A549 (cell line): Measurements from ENCODE around the gene ZFYVE9. TPM values are rescaled to one million over a fixed set of nuclear protein-coding genes. Genes with fewer than 3 reads are reported as not detected.
"Not testable (repeated sequence)": the region's sequence is repeated elsewhere in the genome, so short reads cannot be mapped to it uniquely, and the experiment has no call there.

Experiments
- ATAC-seq, 2 experiments: fragments of 200-7000 bp in 1 of 2; fragments of >200 bp in 1 of 2; cut with Nextera tagmentation in 1 of 2; cut with Tn5 transposase in 1 of 2; 3 replicates each; pipeline versions ENCODE4 v1.8.0 to v1.9.1; 2018 to 2020; ENCODE audit warnings: mild to moderate bottlenecking in 1 of 2, moderate library complexity in 1 of 2
- CTCF ChIA-PET: fragments of 300-600 bp; sonication (Branson Sonifier 250); formaldehyde crosslinking; extraction: SDS; loops from one replicate; lab custom pipeline; 2021; ENCODE audit warnings: antibody characterized with exemption, inconsistent platforms; lab: Yijun Ruan, JAX
- POLR2A ChIA-PET: fragments of 350-600 bp; formaldehyde crosslinking; extraction: SDS; loops from one replicate; lab custom pipeline; 2021; ENCODE audit warnings: antibody characterized with exemption, inconsistent platforms; lab: Yijun Ruan, JAX
- DNase-seq, 2 experiments: peaks; one replicate each; pipeline versions ENCODE4 v3.0.0 to v3.0.0-alpha.2; 2011 to 2016; ENCODE audit warnings: low read depth in 1 of 2, low spot score in 1 of 2
- FAIRE-seq: peaks from 2 replicates; lab custom pipeline; 2011; peaks lifted over from hg19 to GRCh38; lab: Jason Lieb, UNC
- H3K27ac ChIP-seq, 2 experiments: fragments of >200 bp; sonication (Bioruptor Twin); formaldehyde crosslinking; 3 replicates each; pipeline ENCODE4 v1.5.1; 2016 to 2017
- H3K4me1 ChIP-seq: fragments of >200 bp; sonication (Bioruptor Twin); formaldehyde crosslinking; 3 replicates; pipeline ENCODE4 v1.6.1; 2016
- H3K4me2 ChIP-seq: fragments of >200 bp; sonication (Bioruptor Twin); formaldehyde crosslinking; 3 replicates; pipeline ENCODE4 v1.6.1; 2016
- H3K4me3 ChIP-seq: fragments of >200 bp; sonication (Bioruptor Twin); formaldehyde crosslinking; 3 replicates; pipeline ENCODE4 v1.5.1; 2016
- H3K9me3 ChIP-seq: fragments of >200 bp; sonication (Bioruptor Twin); formaldehyde crosslinking; 3 replicates; pipeline ENCODE4 v1.6.1; 2016
- ATOH8 ChIP-seq: fragments of 250-450 bp; sonication (Bioruptor Pico); IDR thresholded peaks from 2 replicates; pipeline ENCODE4 v1.5.0; 2020; ENCODE audit warnings: low read depth, mild to moderate bottlenecking, moderate library complexity
- BCL3 ChIP-seq: fragments of >200 bp; sonication (Bioruptor Twin); formaldehyde crosslinking; IDR thresholded peaks from 3 replicates; pipeline ENCODE4 v1.6.1; 2016
- BHLHE40 ChIP-seq: IDR thresholded peaks from 2 replicates; pipeline ENCODE4 v1.6.1; 2012; ENCODE audit warnings: low read depth, low read length, inconsistent platforms
- CTCF ChIP-seq: fragments of >200 bp; sonication (Bioruptor Twin); formaldehyde crosslinking; IDR thresholded peaks from 3 replicates; pipeline ENCODE4 v1.5.1; 2016
- E2F6 ChIP-seq: IDR thresholded peaks from 2 replicates; pipeline ENCODE4 v1.6.1; 2012; ENCODE audit warnings: low read depth, borderline replicate concordance
- EHF ChIP-seq: fragments of 250-450 bp; sonication (Bioruptor Pico); IDR thresholded peaks from 2 replicates; pipeline ENCODE4 v1.5.0; 2020; ENCODE audit warnings: mild to moderate bottlenecking
- ESRRA ChIP-seq: fragments of 150-350 bp; IDR thresholded peaks from 2 replicates; pipeline ENCODE4 v1.6.1; 2014; ENCODE audit warnings: mild to moderate bottlenecking, low read length, borderline replicate concordance
- FOXS1 ChIP-seq: fragments of 250-450 bp; sonication (Bioruptor Pico); IDR thresholded peaks from 2 replicates; pipeline ENCODE4 v1.5.0; 2020; ENCODE audit warnings: mild to moderate bottlenecking, moderate library complexity
- HES2 ChIP-seq: fragments of >200 bp; sonication (Bioruptor Twin); formaldehyde crosslinking; IDR thresholded peaks from 2 replicates; pipeline ENCODE4 v1.6.1; 2016
- HOXB13 ChIP-seq: fragments of 250-450 bp; sonication (Bioruptor Pico); IDR thresholded peaks from 2 replicates; pipeline ENCODE4 v1.5.0; 2020; ENCODE audit warnings: low read depth, mild to moderate bottlenecking, moderate library complexity
- KDM1A ChIP-seq: fragments of 200-600 bp; sonication (generic); IDR thresholded peaks from 2 replicates; pipeline ENCODE4 v1.6.1; 2016; ENCODE audit warnings: low read depth, mild to moderate bottlenecking
- KDM5A ChIP-seq: fragments of 200-600 bp; sonication (generic); IDR thresholded peaks from 2 replicates; pipeline ENCODE4 v1.6.1; 2016; ENCODE audit warnings: antibody characterized with exemption, mild to moderate bottlenecking
- MYC ChIP-seq: IDR thresholded peaks from 2 replicates; pipeline ENCODE4 v1.6.1; 2012; ENCODE audit warnings: mild to moderate bottlenecking, inconsistent platforms, low read length, improper control_type of control experiment, borderline replicate concordance
- PHF8 ChIP-seq: fragments of 200-600 bp; sonication (generic); IDR thresholded peaks from 2 replicates; pipeline ENCODE4 v1.6.1; 2016; ENCODE audit warnings: low read depth, mild to moderate bottlenecking, antibody characterized with exemption, moderate library complexity, borderline replicate concordance
- POLR2AphosphoS2 ChIP-seq: conservative IDR thresholded peaks from 2 replicates; pipeline ENCODE4 v1.6.1; 2012; ENCODE audit warnings: low read length, improper control_type of control experiment, inconsistent platforms
- RARB ChIP-seq: fragments of 250-450 bp; sonication (Bioruptor Pico); IDR thresholded peaks from 2 replicates; pipeline ENCODE4 v1.8.0; 2021; ENCODE audit warnings: mild to moderate bottlenecking, moderate library complexity
- RCOR1 ChIP-seq: fragments of 150-350 bp; IDR thresholded peaks from 2 replicates; pipeline ENCODE4 v1.6.1; 2014; ENCODE audit warnings: antibody characterized with exemption, low read length, low read depth
- RFX5 ChIP-seq: fragments of 450-650 bp; IDR thresholded peaks from 2 replicates; pipeline ENCODE4 v1.7.1; 2014; ENCODE audit warnings: antibody characterized with exemption, mild to moderate bottlenecking, moderate library complexity
- SREBF2 ChIP-seq: fragments of 450-650 bp; IDR thresholded peaks from 2 replicates; pipeline ENCODE4 v1.6.1; 2014; ENCODE audit warnings: mild to moderate bottlenecking, moderate library complexity
- TFCP2L1 ChIP-seq: fragments of 250-450 bp; sonication (Bioruptor Pico); IDR thresholded peaks from 2 replicates; pipeline ENCODE4 v1.5.0; 2021; ENCODE audit warnings: mild to moderate bottlenecking
- TP53 ChIP-seq: fragments of 250-450 bp; sonication (Bioruptor Pico); IDR thresholded peaks from 2 replicates; pipeline ENCODE4 v1.5.0; 2021; ENCODE audit warnings: mild to moderate bottlenecking, moderate library complexity
- ZNF302 ChIP-seq: fragments of 250-450 bp; sonication (Bioruptor Pico); IDR thresholded peaks from 2 replicates; pipeline ENCODE4 v1.9.0; 2021; ENCODE audit warnings: inconsistent platforms, mild to moderate bottlenecking, moderate library complexity
- WGBS: methylation state at CpG from one replicate; pipeline ENCODE4 v1.1.6; 2017; ENCODE audit errors: missing lambda C conversion rate; 5-methylcytosine and 5-hydroxymethylcytosine counted together
- polyA plus RNA-seq, 4 experiments: library from polyadenylated mRNA; depleted of rRNA in 3 of 4; stranded (reverse); fragments of >200 nt; fragmentation: RNase III in 1 of 4; extraction: RNeasy Plus Mini Kit Qiagen cat#74134 plus additional on column Dnase treatment in 1 of 4; gene quantifications; 2 replicates in 3 of 4; 3 replicates in 1 of 4; pipeline ENCODE4 v1.2.3, GENCODE V29; 2011 to 2017

ZFYVE9 gene
- polyA plus RNA-seq, 2 of the 4 experiments (the other 2 are of a cell fraction), result 7.1 to 11.9 TPM

- FAIRE-seq (no peak), ATAC-seq (no peak), DNase-seq (no peak)
- WGBS, result 88% methylated on average over 6 of the region's 6 CpGs
- Histone ChIP-seq H3K9me3 (peaks cover 7% of the 10 kb centered on the region; the same call in 1 of the 3 replicates), H3K4me1 (no peaks in the 10 kb centered on the region), H3K4me2 (no peak overlapping the region), H3K27ac (no peak overlapping the region), H3K4me3 (no peak overlapping the region)
- CTCF ChIA-PET, result no interaction called here
- POLR2A ChIA-PET, result no interaction called here
- TF ChIP-seq ESRRA, result no peak
- TF ChIP-seq RCOR1, result no peak
- TF ChIP-seq FOXS1 (CRISPR knock-in tag), result no peak
- TF ChIP-seq RARB, result no peak
- no peak for TF ChIP-seq HOXB13 (CRISPR knock-in tag)
- no peak for TF ChIP-seq SREBF2
- TF ChIP-seq E2F6, result no peak
- no peak for TF ChIP-seq CTCF
- no peak for TF ChIP-seq BCL3
These were observed 25.3 kb downstream of the ZFYVE9 start for GRCh38 chr1:52166996-52167753.

- ChIA-PET POLR2A (no interaction called here), CTCF (no interaction called here)
- H3K4me1 ChIP-seq, result no peaks in the 10 kb centered on the region
- ATAC-seq (no peak), FAIRE-seq (no peak), DNase-seq (no peak)
- WGBS, result 94% methylated on average over 7 of the region's 7 CpGs
- TF ChIP-seq EHF (no peak), BCL3 (no peak), TFCP2L1 (no peak), BHLHE40 (no peak), MYC (no peak), ATOH8 (CRISPR knock-in tag) (no peak), ZNF302 (CRISPR knock-in tag) (no peak), POLR2AphosphoS2 (no peak), HES2 (no peak), KDM5A (no peak), TP53 (CRISPR knock-in tag) (no peak), KDM1A (no peak), RARB (no peak), FOXS1 (CRISPR knock-in tag) (no peak), E2F6 (no peak), PHF8 (no peak), RFX5 (no peak)
- H3K27ac ChIP-seq, result no peak overlapping the region
- H3K4me3 ChIP-seq, result no peak overlapping the region
- no peak overlapping the region for H3K4me2 ChIP-seq
- H3K9me3 ChIP-seq, result peaks cover 7% of the 10 kb centered on the region; the same call in 1 of the 3 replicates
These were observed 26.6 kb downstream of the ZFYVE9 start for GRCh38 chr1:52168373-52169080.

GRCh38 chr1:52171149-52171548 lies 29.3 kb downstream of the ZFYVE9 start:
- CTCF ChIA-PET, H3K4me3 ChIP-seq, DNase-seq, POLR2A ChIA-PET, H3K9me3 ChIP-seq, H3K4me2 ChIP-seq, FAIRE-seq, H3K27ac ChIP-seq, ATAC-seq, H3K4me1 ChIP-seq: not testable (repeated sequence)
- WGBS, result 92% methylated on average over 4 of the region's 5 CpGs
